ENCODE results near the gene CADPS. TPM values are rescaled to one million over a fixed set of nuclear protein-coding genes. Genes with fewer than 3 reads are reported as not detected.

CADPS gene
- total and polyA plus RNA-seq, 4 donors = 0.13 to 3.6 (median 0.49) TPM

DNA sequence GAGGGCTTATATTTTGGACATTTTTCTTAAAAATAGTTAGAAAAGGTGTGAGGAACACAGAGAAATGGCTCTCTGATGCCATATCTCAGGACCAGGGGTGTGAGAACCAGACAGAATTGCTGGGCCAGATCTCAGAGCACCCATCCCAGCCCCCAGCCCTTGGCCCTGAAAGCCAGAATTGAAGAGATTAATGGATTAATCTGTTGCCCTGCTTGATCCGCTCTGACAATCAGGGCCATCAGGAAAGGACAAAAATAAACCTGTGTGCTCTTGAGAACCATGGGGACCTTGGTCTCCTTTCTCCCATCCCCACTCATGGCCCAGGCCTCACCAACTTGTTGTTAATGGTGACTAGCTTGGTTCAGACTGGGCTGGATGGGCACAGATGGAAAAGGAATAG, 113.5 kb downstream of the CADPS start:
- H3K27me3 ChIP-seq (ENCODE audit: control insufficient read depth in 3 of 3, insufficient read depth in 3 of 3, low read length in 2 of 3) = no peaks in the 10 kb centered on the region
- WGBS, 2 donors = 80 to 90% methylated on average over 1 of the region's 1 CpG
- H3K9ac ChIP-seq (ENCODE audit: insufficient read depth in 1 of 2, low read length in 2 of 2) = no peak overlapping the region
- TF ChIP-seq, protein P1, sequence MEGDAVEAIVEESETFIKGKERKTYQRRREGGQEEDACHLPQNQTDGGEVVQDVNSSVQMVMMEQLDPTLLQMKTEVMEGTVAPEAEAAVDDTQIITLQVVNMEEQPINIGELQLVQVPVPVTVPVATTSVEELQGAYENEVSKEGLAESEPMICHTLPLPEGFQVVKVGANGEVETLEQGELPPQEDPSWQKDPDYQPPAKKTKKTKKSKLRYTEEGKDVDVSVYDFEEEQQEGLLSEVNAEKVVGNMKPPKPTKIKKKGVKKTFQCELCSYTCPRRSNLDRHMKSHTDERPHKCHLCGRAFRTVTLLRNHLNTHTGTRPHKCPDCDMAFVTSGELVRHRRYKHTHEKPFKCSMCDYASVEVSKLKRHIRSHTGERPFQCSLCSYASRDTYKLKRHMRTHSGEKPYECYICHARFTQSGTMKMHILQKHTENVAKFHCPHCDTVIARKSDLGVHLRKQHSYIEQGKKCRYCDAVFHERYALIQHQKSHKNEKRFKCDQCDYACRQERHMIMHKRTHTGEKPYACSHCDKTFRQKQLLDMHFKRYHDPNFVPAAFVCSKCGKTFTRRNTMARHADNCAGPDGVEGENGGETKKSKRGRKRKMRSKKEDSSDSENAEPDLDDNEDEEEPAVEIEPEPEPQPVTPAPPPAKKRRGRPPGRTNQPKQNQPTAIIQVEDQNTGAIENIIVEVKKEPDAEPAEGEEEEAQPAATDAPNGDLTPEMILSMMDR (IDR thresholded peaks at IDR 0.05; ENCODE audit: control extremely low read depth, extremely low read depth) = no peak
- H3K9me3 ChIP-seq (ENCODE audit: control insufficient read depth in 4 of 4, insufficient read depth in 3 of 4, low read length in 3 of 4) = no peaks in the 10 kb centered on the region
- H3K4me1 ChIP-seq (ENCODE audit: control insufficient read depth in 5 of 5, insufficient read depth in 5 of 5, low read length in 5 of 5) = no peaks in the 10 kb centered on the region
- H3K4me3 ChIP-seq = no peak overlapping the region
- no peak overlapping the region for H3K27ac ChIP-seq (ENCODE audit: low read depth in 1 of 2, low read length in 1 of 2)
- ATAC-seq (ENCODE audit: insufficient read depth, low FRiP score) (no peak), DNase-seq (no peak)
- no peaks in the 10 kb centered on the region for H3K36me3 ChIP-seq (ENCODE audit: control insufficient read depth in 4 of 4, insufficient read depth in 4 of 4, low read length in 4 of 4)

DNA sequence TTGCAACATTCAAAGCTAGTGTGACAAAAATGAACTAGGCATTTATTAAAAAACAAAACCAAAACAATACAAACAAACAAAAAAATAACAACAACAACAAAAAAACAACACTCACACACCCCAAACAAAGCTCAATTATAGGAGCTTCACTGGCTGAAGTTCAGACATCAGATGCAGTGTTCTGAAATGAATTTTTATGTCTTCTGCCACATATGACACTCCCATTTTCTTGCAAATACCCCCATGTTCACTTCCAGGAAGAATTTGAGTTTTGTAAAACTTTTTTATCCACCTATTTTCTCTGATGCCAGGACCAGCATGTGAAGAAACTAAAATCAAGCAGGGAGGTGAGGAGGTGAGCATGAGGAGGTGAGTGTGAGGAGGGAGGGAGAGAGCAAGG, 113.9 kb downstream of the CADPS start:
- Histone ChIP-seq H3K36me3 (ENCODE audit: control insufficient read depth in 4 of 4, insufficient read depth in 4 of 4, low read length in 4 of 4) (no peaks in the 10 kb centered on the region), H3K27me3 (ENCODE audit: control insufficient read depth in 3 of 3, insufficient read depth in 3 of 3, low read length in 2 of 3) (no peaks in the 10 kb centered on the region), H3K4me3 (no peak overlapping the region), H3K27ac (ENCODE audit: low read depth in 1 of 2, low read length in 1 of 2) (no peak overlapping the region), H3K4me1 (ENCODE audit: control insufficient read depth in 5 of 5, insufficient read depth in 5 of 5, low read length in 5 of 5) (no peaks in the 10 kb centered on the region), H3K9ac (ENCODE audit: insufficient read depth in 1 of 2, low read length in 2 of 2) (no peak overlapping the region), H3K9me3 (ENCODE audit: control insufficient read depth in 4 of 4, insufficient read depth in 3 of 4, low read length in 3 of 4) (no peaks in the 10 kb centered on the region)
- DNase-seq (no peak), ATAC-seq (ENCODE audit: insufficient read depth, low FRiP score) (no peak)
- TF ChIP-seq, protein P1 (IDR thresholded peaks at IDR 0.05; ENCODE audit: control extremely low read depth, extremely low read depth) = no peak

DNA sequence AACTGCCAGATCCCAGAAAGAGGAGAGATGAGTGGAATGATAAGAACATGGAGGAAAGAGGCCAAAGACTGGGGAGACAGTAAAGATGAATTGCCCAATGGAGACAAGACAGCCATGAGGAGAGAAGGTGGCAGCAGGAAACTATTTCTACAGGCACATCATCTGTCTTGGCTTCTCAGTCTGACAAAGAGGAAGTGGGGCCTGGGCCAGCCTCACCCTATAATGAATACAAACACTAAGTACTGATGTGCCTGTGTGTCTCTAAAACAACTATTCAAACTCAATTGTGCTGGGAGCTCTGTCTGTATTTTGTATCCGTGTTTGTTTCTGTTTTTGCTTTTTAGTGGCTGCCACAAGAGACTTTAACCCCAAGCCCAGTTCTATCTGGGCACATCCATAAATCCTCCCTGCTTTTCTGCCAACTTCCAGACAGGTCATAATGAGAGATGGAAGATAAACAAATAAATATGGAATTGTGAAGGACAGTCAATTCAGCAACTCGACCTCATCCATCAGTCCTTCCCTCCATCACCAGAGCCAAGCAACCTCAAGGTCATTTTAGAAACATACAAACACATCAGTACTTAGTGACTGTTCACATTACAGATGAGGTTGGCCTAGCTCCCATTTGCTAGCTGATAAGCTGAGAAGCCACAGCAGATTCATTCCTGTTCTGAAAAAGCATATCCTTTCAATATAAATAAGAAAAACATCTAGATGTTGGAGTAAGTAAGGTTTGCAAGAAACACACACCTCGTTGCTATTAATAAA, 116.7 kb downstream of the CADPS start:
- TF ChIP-seq, protein P1 (IDR thresholded peaks at IDR 0.05; ENCODE audit: control extremely low read depth, extremely low read depth) = no peak
- H3K27ac ChIP-seq (ENCODE audit: low read depth in 1 of 2, low read length in 1 of 2) = no peak overlapping the region
- no peaks in the 10 kb centered on the region for H3K9me3 ChIP-seq (ENCODE audit: control insufficient read depth in 4 of 4, insufficient read depth in 3 of 4, low read length in 3 of 4)
- no peaks in the 10 kb centered on the region for H3K36me3 ChIP-seq (ENCODE audit: control insufficient read depth in 4 of 4, insufficient read depth in 4 of 4, low read length in 4 of 4)
- WGBS, 2 donors = 57 to 68% methylated on average over 3 of the region's 3 CpGs
- no peaks in the 10 kb centered on the region for H3K27me3 ChIP-seq (ENCODE audit: control insufficient read depth in 3 of 3, insufficient read depth in 3 of 3, low read length in 2 of 3)
- ATAC-seq (ENCODE audit: insufficient read depth, low FRiP score) = no peak
- H3K4me1 ChIP-seq (ENCODE audit: control insufficient read depth in 5 of 5, insufficient read depth in 5 of 5, low read length in 5 of 5) = no peaks in the 10 kb centered on the region
- DNase-seq = peak in 1 of 3 donors; percentile 29
- H3K9ac ChIP-seq (ENCODE audit: insufficient read depth in 1 of 2, low read length in 2 of 2) = no peak overlapping the region
- H3K4me3 ChIP-seq = no peak overlapping the region

DNA sequence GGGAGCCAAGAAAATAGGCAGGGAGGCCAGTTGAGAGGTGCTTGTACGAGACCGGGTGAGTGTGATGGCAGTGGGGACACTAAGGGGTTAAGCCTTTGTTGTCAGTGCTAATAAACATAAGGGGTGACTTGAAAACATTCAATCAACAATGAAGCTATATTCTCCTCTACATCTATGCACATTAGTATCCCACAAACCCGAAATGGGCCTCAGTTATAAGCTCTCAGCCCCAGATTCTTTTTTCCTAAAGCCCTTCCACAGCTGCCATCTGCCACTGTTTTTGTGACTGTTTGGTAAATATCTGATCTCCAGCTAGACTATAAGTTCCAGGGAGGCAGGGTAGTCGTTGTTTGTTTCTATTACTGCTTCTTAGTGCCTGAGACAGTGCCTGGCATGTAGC, 118.2 kb downstream of the CADPS start:
- H3K9me3 ChIP-seq (ENCODE audit: control insufficient read depth in 4 of 4, insufficient read depth in 3 of 4, low read length in 3 of 4) = no peaks in the 10 kb centered on the region
- no peak overlapping the region for H3K9ac ChIP-seq (ENCODE audit: insufficient read depth in 1 of 2, low read length in 2 of 2)
- TF ChIP-seq, protein P1 (IDR thresholded peaks at IDR 0.05; ENCODE audit: control extremely low read depth, extremely low read depth) = no peak
- H3K4me3 ChIP-seq = no peak overlapping the region
- no peak overlapping the region for H3K27ac ChIP-seq (ENCODE audit: low read depth in 1 of 2, low read length in 1 of 2)
- DNase-seq (no peak), ATAC-seq (ENCODE audit: insufficient read depth, low FRiP score) (no peak)
- no peaks in the 10 kb centered on the region for H3K27me3 ChIP-seq (ENCODE audit: control insufficient read depth in 3 of 3, insufficient read depth in 3 of 3, low read length in 2 of 3)
- 71 to 73% methylated on average over 4 of the region's 4 CpGs for WGBS, 2 donors
- H3K36me3 ChIP-seq (ENCODE audit: control insufficient read depth in 4 of 4, insufficient read depth in 4 of 4, low read length in 4 of 4) = no peaks in the 10 kb centered on the region
- no peaks in the 10 kb centered on the region for H3K4me1 ChIP-seq (ENCODE audit: control insufficient read depth in 5 of 5, insufficient read depth in 5 of 5, low read length in 5 of 5)

Measured in lung (tissue), 12 donors.